HFFc6 (cell line): ENCODE measurements around the gene TPGS2. TPM values are rescaled to one million over a fixed set of nuclear protein-coding genes. Genes with fewer than 3 reads are reported as not detected.
"Not testable (repeated sequence)": the region's sequence is repeated elsewhere in the genome, so short reads cannot be mapped to it uniquely, and the experiment has no call there.

Source experiments
- DNase-seq: peaks from one replicate; pipeline ENCODE4 v3.0.0-alpha.2; 2018
- H3K27ac Mint-ChIP-seq: 2 replicates; pipeline ENCODE4 v1.8.0; 2020; ENCODE audit warnings: mild to moderate bottlenecking, mixed read lengths
- H3K27me3 Mint-ChIP-seq: 2 replicates; pipeline ENCODE4 v1.8.0; 2021; ENCODE audit warnings: mild to moderate bottlenecking, moderate library complexity, mixed read lengths; ENCODE audit not compliant: insufficient read depth
- H3K36me3 Mint-ChIP-seq: 2 replicates; pipeline ENCODE4 v1.8.0; 2021; ENCODE audit warnings: low read depth, mixed read lengths
- H3K4me1 Mint-ChIP-seq: 2 replicates; pipeline ENCODE4 v1.8.0; 2020; ENCODE audit warnings: low read depth, mixed read lengths
- H3K4me3 Mint-ChIP-seq: 2 replicates; pipeline ENCODE4 v1.8.0; 2020; ENCODE audit warnings: mild to moderate bottlenecking, moderate library complexity, mixed read lengths
- H3K9me3 Mint-ChIP-seq: 2 replicates; pipeline ENCODE4 v1.8.0; 2020; ENCODE audit warnings: mild to moderate bottlenecking, mixed read lengths
- CTCF ChIP-seq: fragments of 200-600 bp; sonication (generic); IDR thresholded peaks from 2 replicates; pipeline ENCODE4 v1.5.0; 2021; ENCODE audit warnings: antibody characterized with exemption, mild to moderate bottlenecking
- long read RNA-seq: library from polyadenylated mRNA; unstranded; transcript quantifications from one replicate; pipeline ENCODE4 v2.0.0, GENCODE V29; 2019
- total RNA-seq, 6 experiments: library from RNA; stranded (reverse); fragmentation: NEBNext Ultra II Directional; extraction: Animal tissue kit (Norgen Biotek cat#: 25700); gene quantifications; 2 replicates in 1 of 6; 3 replicates in 5 of 6; pipeline ENCODE4 v1.2.3, GENCODE V29; 2021

TPGS2 gene
- 100 to 1,000 TPM; 132 to 194 (median 155) TPM for total RNA-seq
- long read RNA-seq, full-length matches to known transcripts = 178 of 206 reads
- long read RNA-seq, partial matches to known transcripts = 7 of 206 reads
- long read RNA-seq, other reads (novel, unspliced or antisense) = 21 of 206 reads

GRCh38 chr18:36828630-36829361, at the start of gene TPGS2, which contains the start of gene KIAA1328:
TSS of gene TPGS2 (minus strand) at chr18:36829002. CDS start at chr18:36828767, 235 bp downstream.
TSS of gene KIAA1328 (plus strand) at chr18:36829127. CDS start at chr18:36829139, 12 bp downstream.
- Mint-ChIP-seq H3K27me3 (peaks cover 1% of the 10 kb centered on the region; the same call in 1 of the 2 replicates), H3K4me1 (peaks cover 42% of the 10 kb centered on the region)

GRCh38 chr18:36873826-36874225, 45.0 kb upstream of the TPGS2 start:
- H3K27ac Mint-ChIP-seq, H3K4me3 Mint-ChIP-seq, DNase-seq, H3K27me3 Mint-ChIP-seq, H3K4me1 Mint-ChIP-seq: not testable (repeated sequence)
- Mint-ChIP-seq H3K9me3 (peaks cover 11% of the 10 kb centered on the region), H3K36me3 (peaks cover 24% of the 10 kb centered on the region; the same call in 1 of the 2 replicates)

More at GRCh38 chr18:36828630-36829361, at the start of gene TPGS2, which contains the start of gene KIAA1328:
- peak within 1 kb of the TSS; percentile 89 for H3K4me3 Mint-ChIP-seq
- TF ChIP-seq CTCF = peak; percentile 75
- H3K36me3 Mint-ChIP-seq = peaks cover 10% of the 10 kb centered on the region
- peak; percentile 82 for DNase-seq
- peak within 1 kb of the TSS; percentile 97 for H3K27ac Mint-ChIP-seq
- H3K9me3 Mint-ChIP-seq = no peaks in the 10 kb centered on the region

DNA sequence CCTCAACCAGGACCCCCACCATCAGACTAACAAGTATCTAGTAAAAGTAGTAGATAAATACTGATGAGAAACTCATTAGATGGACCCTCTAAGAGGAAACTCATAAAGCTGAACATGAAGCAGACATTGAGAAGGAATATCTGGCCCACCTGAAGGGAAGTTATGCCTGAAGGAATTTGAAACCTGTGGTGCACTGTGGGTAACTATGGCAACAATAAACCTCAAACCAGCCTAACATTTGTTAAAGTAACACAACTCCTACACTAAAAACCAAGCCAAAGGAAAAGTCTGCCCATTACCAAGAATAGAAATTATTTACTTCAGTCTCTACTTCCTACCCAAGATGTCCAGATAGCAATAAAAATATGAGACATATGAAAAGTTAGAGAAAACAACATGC, 43.5 kb upstream of the TPGS2 start:
- Mint-ChIP-seq H3K4me1 (no peaks in the 10 kb centered on the region), H3K27me3 (peaks cover 2% of the 10 kb centered on the region; the same call in 1 of the 2 replicates), H3K4me3 (no peak overlapping the region), H3K9me3 (peaks cover 11% of the 10 kb centered on the region), H3K27ac (no peak overlapping the region), H3K36me3 (peaks cover 24% of the 10 kb centered on the region; the same call in 1 of the 2 replicates)
- no peak for DNase-seq
- TF ChIP-seq CTCF = no peak

GRCh38 chr18:36871801-36872200, 43.0 kb upstream of the TPGS2 start:
- no peak overlapping the region for H3K4me3 Mint-ChIP-seq
- H3K4me1 Mint-ChIP-seq = no peaks in the 10 kb centered on the region
- no peak overlapping the region for H3K27ac Mint-ChIP-seq
- no peak for TF ChIP-seq CTCF
- H3K9me3 Mint-ChIP-seq = peaks cover 11% of the 10 kb centered on the region
- peaks cover 2% of the 10 kb centered on the region; the same call in 1 of the 2 replicates for H3K27me3 Mint-ChIP-seq
- no peak for DNase-seq
- H3K36me3 Mint-ChIP-seq = peaks cover 24% of the 10 kb centered on the region; the same call in 1 of the 2 replicates

DNA sequence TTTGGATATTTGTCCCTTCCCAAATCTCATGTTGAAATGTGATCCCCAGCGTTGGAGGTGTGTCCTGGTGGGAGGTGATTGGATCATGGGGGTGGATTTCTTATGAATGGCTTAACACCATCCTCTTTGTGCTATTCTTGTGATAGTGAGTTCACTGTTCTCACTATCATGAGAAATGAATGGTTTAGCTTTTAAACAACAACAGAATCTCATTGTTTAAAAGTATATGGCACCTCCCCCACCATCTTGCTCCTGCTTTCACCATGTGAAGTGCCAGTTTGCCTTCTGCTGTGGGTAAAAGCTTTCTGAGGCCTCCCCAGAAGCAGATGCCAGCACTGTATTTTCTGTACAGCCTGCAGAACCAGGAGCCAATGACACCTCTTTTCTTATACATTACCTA, 38.3 kb upstream of the TPGS2 start:
- no peaks in the 10 kb centered on the region for H3K36me3 Mint-ChIP-seq
- H3K9me3 Mint-ChIP-seq = no peaks in the 10 kb centered on the region
- no peaks in the 10 kb centered on the region for H3K27me3 Mint-ChIP-seq
- no peak for DNase-seq
- H3K4me1 Mint-ChIP-seq = no peaks in the 10 kb centered on the region
- no peak overlapping the region for H3K27ac Mint-ChIP-seq
- no peak for TF ChIP-seq CTCF
- H3K4me3 Mint-ChIP-seq = no peak overlapping the region

DNA sequence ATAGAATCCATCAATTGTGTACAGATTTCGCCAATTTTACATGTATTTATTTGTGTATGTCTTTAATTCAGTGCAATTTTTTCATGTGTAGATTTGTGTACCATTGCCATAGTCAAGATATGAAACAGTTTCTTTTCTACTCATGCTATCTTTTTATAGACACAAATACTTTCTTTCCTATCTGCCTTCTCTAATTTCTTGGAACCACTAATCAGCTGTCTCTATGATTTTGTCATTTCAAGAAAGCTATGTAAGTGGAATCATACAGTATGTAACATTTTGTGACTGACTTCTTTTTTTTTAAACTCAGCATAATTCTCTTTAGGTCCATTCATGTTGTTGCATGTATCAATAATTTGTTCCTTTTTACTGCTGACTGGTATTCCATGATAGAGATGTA, 33.4 kb upstream of the TPGS2 start:
- Mint-ChIP-seq H3K36me3 (no peaks in the 10 kb centered on the region), H3K4me1 (peaks cover 8% of the 10 kb centered on the region), H3K27me3 (no peaks in the 10 kb centered on the region), H3K9me3 (no peaks in the 10 kb centered on the region), H3K4me3 (no peak overlapping the region), H3K27ac (no peak overlapping the region)
- no peak for DNase-seq
- no peak for TF ChIP-seq CTCF
